ENCODE results near the gene MED17. TPM values are rescaled to one million over a fixed set of nuclear protein-coding genes. Genes with fewer than 3 reads are reported as not detected.

The MED17 gene
- polyA plus RNA-seq, 1 of the 3 experiments (the other 2 are of a cell fraction): 19.3 TPM

DNA sequence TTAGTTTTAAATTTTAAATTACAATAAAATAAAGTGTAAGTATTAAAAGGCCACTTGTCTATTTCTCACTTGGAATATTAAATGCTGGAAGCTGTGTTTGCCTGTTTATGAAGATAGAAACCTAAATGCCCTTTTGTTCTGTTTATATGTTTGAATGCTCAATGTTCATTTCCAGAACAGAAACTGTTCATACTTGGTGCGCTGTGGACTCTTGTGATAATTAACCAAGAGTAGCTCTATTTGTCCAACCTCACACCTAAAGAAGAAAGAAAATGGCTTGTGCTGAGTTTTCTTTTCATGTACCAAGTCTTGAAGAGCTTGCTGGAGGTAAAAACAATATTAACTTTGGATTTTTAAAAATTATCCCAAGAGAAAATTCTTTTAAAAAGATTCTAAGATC is 37.0 kb upstream of the MED17 start:
- WGBS (ENCODE audit: low lambda C conversion rate): 93% methylated on average over 1 of the region's 1 CpG
- TF ChIP-seq PBX3 (IDR thresholded peaks at IDR 0.05) (no peak), JUND (IDR thresholded peaks at IDR 0.05) (no peak), RFX5 (IDR thresholded peaks at IDR 0.05; ENCODE audit: low read length) (no peak), NFIC (IDR thresholded peaks at IDR 0.05; ENCODE audit: borderline replicate concordance) (no peak), TEAD4 (IDR thresholded peaks at IDR 0.05; ENCODE audit: borderline replicate concordance, insufficient read depth) (no peak), SIN3A (IDR thresholded peaks at IDR 0.05; ENCODE audit: borderline replicate concordance, low read depth, low read length) (no peak), RAD21 (IDR thresholded peaks at IDR 0.05; ENCODE audit: low read length) (no peak), USF2 (IDR thresholded peaks at IDR 0.05; ENCODE audit: borderline replicate concordance, low read depth, low read length) (no peak), GATA2 (CRISPR knock-in tag; IDR thresholded peaks at IDR 0.05) (no peak), FOSL2 (IDR thresholded peaks at IDR 0.05; ENCODE audit: borderline replicate concordance, low read depth) (no peak), POLR2AphosphoS5 (IDR thresholded peaks at IDR 0.05; ENCODE audit: low read depth, low read length) (no peak), MXI1 (IDR thresholded peaks at IDR 0.05; ENCODE audit: low read depth, low read length) (no peak), MEF2A (IDR thresholded peaks at IDR 0.05; ENCODE audit: borderline replicate concordance, low read depth) (no peak)
- TF ChIP-seq, protein P1, sequence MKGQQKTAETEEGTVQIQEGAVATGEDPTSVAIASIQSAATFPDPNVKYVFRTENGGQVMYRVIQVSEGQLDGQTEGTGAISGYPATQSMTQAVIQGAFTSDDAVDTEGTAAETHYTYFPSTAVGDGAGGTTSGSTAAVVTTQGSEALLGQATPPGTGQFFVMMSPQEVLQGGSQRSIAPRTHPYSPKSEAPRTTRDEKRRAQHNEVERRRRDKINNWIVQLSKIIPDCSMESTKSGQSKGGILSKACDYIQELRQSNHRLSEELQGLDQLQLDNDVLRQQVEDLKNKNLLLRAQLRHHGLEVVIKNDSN (IDR thresholded peaks at IDR 0.05; ENCODE audit: borderline replicate concordance, low read depth): no peak
- TF ChIP-seq, protein P2, sequence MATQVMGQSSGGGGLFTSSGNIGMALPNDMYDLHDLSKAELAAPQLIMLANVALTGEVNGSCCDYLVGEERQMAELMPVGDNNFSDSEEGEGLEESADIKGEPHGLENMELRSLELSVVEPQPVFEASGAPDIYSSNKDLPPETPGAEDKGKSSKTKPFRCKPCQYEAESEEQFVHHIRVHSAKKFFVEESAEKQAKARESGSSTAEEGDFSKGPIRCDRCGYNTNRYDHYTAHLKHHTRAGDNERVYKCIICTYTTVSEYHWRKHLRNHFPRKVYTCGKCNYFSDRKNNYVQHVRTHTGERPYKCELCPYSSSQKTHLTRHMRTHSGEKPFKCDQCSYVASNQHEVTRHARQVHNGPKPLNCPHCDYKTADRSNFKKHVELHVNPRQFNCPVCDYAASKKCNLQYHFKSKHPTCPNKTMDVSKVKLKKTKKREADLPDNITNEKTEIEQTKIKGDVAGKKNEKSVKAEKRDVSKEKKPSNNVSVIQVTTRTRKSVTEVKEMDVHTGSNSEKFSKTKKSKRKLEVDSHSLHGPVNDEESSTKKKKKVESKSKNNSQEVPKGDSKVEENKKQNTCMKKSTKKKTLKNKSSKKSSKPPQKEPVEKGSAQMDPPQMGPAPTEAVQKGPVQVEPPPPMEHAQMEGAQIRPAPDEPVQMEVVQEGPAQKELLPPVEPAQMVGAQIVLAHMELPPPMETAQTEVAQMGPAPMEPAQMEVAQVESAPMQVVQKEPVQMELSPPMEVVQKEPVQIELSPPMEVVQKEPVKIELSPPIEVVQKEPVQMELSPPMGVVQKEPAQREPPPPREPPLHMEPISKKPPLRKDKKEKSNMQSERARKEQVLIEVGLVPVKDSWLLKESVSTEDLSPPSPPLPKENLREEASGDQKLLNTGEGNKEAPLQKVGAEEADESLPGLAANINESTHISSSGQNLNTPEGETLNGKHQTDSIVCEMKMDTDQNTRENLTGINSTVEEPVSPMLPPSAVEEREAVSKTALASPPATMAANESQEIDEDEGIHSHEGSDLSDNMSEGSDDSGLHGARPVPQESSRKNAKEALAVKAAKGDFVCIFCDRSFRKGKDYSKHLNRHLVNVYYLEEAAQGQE (IDR thresholded peaks at IDR 0.05; ENCODE audit: low read depth, low read length): no peak
- H3K36me3 ChIP-seq (replicated peaks in 1 of 2; ENCODE audit: control insufficient read depth in 1 of 2, insufficient read depth in 2 of 2, low read length in 1 of 2): peaks cover 6% of the 10 kb centered on the region in 2 experiments

More for the DNA sequence above, 37.0 kb upstream of the MED17 start:
- ChIA-PET CTCF (interaction anchor here (1.5 kb wide), 1 partner anchor 37 kb away, joined by 4 read pairs; the partner anchor contains the start of gene MED17), POLR2A (no interaction called here)
- Histone ChIP-seq H3K27ac (ENCODE audit: low read depth in 2 of 2, low read length in 1 of 2) (no peak overlapping the region), H4K20me1 (ENCODE audit: insufficient read depth) (no peaks in the 10 kb centered on the region), H3F3A (replicated peaks; ENCODE audit: insufficient read depth) (peaks cover 4% of the 10 kb centered on the region), H2AFZ (ENCODE audit: low read depth) (no peak overlapping the region), H3K79me2 (ENCODE audit: insufficient read depth) (peaks cover 9% of the 10 kb centered on the region), H3K9ac (no peak overlapping the region), H3K4me2 (no peak overlapping the region), H3K27me3 (ENCODE audit: insufficient read depth) (no peaks in the 10 kb centered on the region), H3K9me3 (no peaks in the 10 kb centered on the region), H3K4me3 (ENCODE audit: low read depth in 2 of 2, low read length in 1 of 2) (no peak overlapping the region), H3K9me2 (no peaks in the 10 kb centered on the region), H3K4me1 (ENCODE audit: control insufficient read depth in 1 of 2, insufficient read depth in 2 of 2, low read depth in 1 of 2, low read length in 1 of 2) (peaks cover 0 to 2% of the 10 kb centered on the region in 2 experiments; a peak in 1 of 4 replicates)
- DNase-seq: no peak
